Suprapubic skin (tissue), 4 donors: Measurements from ENCODE around the gene USP37. TPM values are rescaled to one million over a fixed set of nuclear protein-coding genes. Genes with fewer than 3 reads are reported as not detected.

Experiments
- DNase-seq, 2 donors: peaks; one replicate each; pipeline ENCODE4 v3.0.0-alpha.2; 2019; ENCODE audit warnings: low spot score in 2 of 2
- H3K27ac ChIP-seq: fragments of 200-600 bp; sonication (generic); one replicate; pipeline ENCODE4 v1.5.1; 2019
- H3K27me3 ChIP-seq: fragments of 200-600 bp; sonication (generic); one replicate; pipeline ENCODE4 v1.5.1; 2019
- H3K36me3 ChIP-seq: fragments of 200-600 bp; sonication (generic); one replicate; pipeline ENCODE4 v1.5.1; 2019
- H3K4me1 ChIP-seq: fragments of 200-600 bp; sonication (generic); one replicate; pipeline ENCODE4 v1.5.1; 2019
- H3K4me3 ChIP-seq: fragments of 200-600 bp; sonication (generic); one replicate; pipeline ENCODE4 v1.5.1; 2019; ENCODE audit warnings: mild to moderate bottlenecking
- H3K9me3 ChIP-seq: fragments of 200-600 bp; sonication (generic); one replicate; pipeline ENCODE4 v1.5.1; 2019
- EP300 ChIP-seq: sonication (generic); formaldehyde crosslinking; IDR thresholded peaks from one replicate; pipeline ENCODE4 v1.6.1; 2017; ENCODE audit warnings: antibody characterized with exemption
- POLR2A ChIP-seq, 2 donors: fragments of 450-650 bp; IDR thresholded peaks; one replicate each; pipeline ENCODE4 v1.6.1; 2017; ENCODE audit warnings: antibody characterized with exemption in 2 of 2, mild to moderate bottlenecking in 2 of 2, moderate library complexity in 2 of 2
- POLR2AphosphoS5 ChIP-seq, 3 donors: sonication (generic); formaldehyde crosslinking; IDR thresholded peaks; one replicate each; pipeline ENCODE4 v1.6.1; 2017; ENCODE audit warnings: antibody characterized with exemption in 3 of 3
- WGBS: methylation state at CpG from one replicate; pipeline ENCODE4 v1.1.5; 2018; 5-methylcytosine and 5-hydroxymethylcytosine counted together
- total RNA-seq, 4 donors: library from RNA; depleted of rRNA; stranded (reverse); fragments of >200 nt; gene quantifications; one replicate each; pipeline ENCODE4 v1.1.0, GENCODE V29; 2016
- TF ChIP-seq, protein P1 (sequence below), 2 donors: fragments of 200-600 bp in 1 of 2; fragments of 450-650 bp in 1 of 2; sonication (generic) in 1 of 2; IDR thresholded peaks; one replicate each; pipeline ENCODE4 v1.5.1; 2016 to 2019; ENCODE audit warnings: antibody characterized with exemption in 2 of 2, mild to moderate bottlenecking in 1 of 2, moderate library complexity in 1 of 2

Gene USP37
- total RNA-seq, 4 donors from 2014 or later: 10.2 to 25.9 (median 20.5) TPM

DNA sequence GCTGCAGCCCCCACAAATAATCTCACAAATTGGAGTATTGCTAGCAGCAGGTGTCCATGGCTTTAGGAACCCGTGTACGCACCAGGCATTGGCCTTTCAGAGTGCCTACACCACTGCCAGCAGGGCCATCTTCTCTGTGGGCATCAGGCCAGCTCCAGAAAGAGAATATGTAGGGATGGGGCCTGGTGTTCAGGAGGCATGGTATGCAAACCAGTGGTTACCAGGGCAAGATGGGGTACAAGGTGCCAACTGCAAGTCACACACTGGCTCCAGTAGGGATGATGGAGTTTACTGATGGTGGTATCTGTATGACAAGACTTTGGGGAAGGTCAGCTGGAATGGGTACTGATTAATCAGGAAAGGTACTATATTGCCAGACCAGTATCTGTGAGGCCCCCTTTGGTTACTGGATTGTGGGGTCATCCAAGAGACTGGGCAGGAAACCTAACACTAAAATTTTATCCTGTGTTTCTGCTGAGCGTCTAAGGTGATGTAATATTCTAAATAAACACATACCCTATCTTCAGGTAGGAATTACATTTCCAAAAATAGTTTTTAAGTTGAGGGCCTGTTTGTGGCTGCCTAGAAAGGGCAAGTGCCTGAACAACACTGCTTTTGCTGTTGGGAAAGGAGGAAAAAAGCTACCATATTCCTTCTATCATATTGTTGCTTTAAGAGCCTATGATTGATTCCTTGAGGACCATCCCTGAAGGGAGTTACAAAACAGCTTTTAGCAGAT, 9.5 kb upstream of the USP37 start:
- no peak overlapping the region for H3K27ac ChIP-seq
- H3K36me3 ChIP-seq: peaks cover 25% of the 10 kb centered on the region
- H3K4me3 ChIP-seq: no peak overlapping the region
- no peaks in the 10 kb centered on the region for H3K9me3 ChIP-seq
- TF ChIP-seq EP300 (no peak), POLR2A (IDR thresholded peaks at IDR 0.05) (no peak), POLR2AphosphoS5 (IDR thresholded peaks at IDR 0.05) (no peak)
- TF ChIP-seq, protein P1, sequence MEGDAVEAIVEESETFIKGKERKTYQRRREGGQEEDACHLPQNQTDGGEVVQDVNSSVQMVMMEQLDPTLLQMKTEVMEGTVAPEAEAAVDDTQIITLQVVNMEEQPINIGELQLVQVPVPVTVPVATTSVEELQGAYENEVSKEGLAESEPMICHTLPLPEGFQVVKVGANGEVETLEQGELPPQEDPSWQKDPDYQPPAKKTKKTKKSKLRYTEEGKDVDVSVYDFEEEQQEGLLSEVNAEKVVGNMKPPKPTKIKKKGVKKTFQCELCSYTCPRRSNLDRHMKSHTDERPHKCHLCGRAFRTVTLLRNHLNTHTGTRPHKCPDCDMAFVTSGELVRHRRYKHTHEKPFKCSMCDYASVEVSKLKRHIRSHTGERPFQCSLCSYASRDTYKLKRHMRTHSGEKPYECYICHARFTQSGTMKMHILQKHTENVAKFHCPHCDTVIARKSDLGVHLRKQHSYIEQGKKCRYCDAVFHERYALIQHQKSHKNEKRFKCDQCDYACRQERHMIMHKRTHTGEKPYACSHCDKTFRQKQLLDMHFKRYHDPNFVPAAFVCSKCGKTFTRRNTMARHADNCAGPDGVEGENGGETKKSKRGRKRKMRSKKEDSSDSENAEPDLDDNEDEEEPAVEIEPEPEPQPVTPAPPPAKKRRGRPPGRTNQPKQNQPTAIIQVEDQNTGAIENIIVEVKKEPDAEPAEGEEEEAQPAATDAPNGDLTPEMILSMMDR (IDR thresholded peaks at IDR 0.05): no peak
- WGBS: 84% methylated on average over 3 of the region's 3 CpGs
- no peaks in the 10 kb centered on the region for H3K27me3 ChIP-seq
- no peaks in the 10 kb centered on the region for H3K4me1 ChIP-seq
- DNase-seq: no peak

DNA sequence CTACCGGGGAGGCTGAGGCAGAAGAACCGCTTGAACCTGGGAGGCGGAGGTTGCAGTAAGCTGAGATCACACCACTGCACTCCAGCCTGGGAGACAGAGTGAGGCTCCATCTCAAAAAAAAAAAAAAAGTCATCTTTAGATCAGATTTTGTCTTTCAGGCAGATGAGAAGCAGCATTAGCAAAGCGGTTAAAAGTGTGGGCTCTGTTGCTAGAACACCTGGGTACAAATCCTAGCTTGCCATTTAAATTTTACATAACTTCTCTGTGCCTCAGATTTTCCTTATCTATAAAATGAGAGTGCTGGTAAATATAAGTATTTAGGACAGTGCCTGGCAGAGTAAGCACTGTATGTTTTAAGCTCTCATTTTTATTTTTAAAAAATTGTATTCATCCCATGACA, 8.7 kb upstream of the USP37 start:
- Histone ChIP-seq H3K9me3 (no peaks in the 10 kb centered on the region), H3K27me3 (no peaks in the 10 kb centered on the region), H3K4me3 (no peak overlapping the region), H3K4me1 (no peaks in the 10 kb centered on the region), H3K36me3 (peaks cover 20% of the 10 kb centered on the region), H3K27ac (no peak overlapping the region)
- TF ChIP-seq EP300 (no peak), POLR2AphosphoS5 (IDR thresholded peaks at IDR 0.05) (no peak), POLR2A (IDR thresholded peaks at IDR 0.05) (no peak)
- TF ChIP-seq, protein P1 (IDR thresholded peaks at IDR 0.05): no peak
- no peak for DNase-seq
- 93% methylated on average over 4 of the region's 4 CpGs for WGBS

DNA sequence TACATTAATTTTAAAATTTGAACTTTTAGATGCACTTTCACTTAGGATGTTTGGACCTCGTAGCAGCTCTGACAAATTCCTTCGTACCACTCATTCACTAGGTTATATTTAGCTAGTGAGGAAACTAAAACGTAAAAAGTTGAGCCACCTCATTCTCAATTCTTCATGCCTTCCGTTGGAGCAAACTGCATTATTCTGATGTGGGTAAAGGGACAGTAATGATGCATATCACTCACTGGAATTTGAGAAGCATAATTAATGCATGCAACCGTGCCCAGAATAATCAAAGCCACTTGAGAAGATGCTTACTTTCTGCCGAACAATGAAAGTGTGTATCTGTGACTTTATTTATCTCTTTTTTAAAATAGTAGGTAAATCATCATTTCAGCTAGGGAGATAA, 2.7 kb upstream of the USP37 start:
- no peaks in the 10 kb centered on the region for H3K9me3 ChIP-seq
- peak overlapping the region; percentile 75 for H3K4me3 ChIP-seq
- peaks cover 35% of the 10 kb centered on the region for H3K4me1 ChIP-seq
- peaks cover 9% of the 10 kb centered on the region for H3K36me3 ChIP-seq
- no peaks in the 10 kb centered on the region for H3K27me3 ChIP-seq
- 10% methylated on average over 6 of the region's 6 CpGs for WGBS
- no peak overlapping the region for H3K27ac ChIP-seq
- no peak for DNase-seq
- TF ChIP-seq EP300: no peak
- TF ChIP-seq POLR2AphosphoS5 (IDR thresholded peaks at IDR 0.05): no peak
- TF ChIP-seq, protein P1 (IDR thresholded peaks at IDR 0.05): no peak
- TF ChIP-seq POLR2A (IDR thresholded peaks at IDR 0.05): no peak

DNA sequence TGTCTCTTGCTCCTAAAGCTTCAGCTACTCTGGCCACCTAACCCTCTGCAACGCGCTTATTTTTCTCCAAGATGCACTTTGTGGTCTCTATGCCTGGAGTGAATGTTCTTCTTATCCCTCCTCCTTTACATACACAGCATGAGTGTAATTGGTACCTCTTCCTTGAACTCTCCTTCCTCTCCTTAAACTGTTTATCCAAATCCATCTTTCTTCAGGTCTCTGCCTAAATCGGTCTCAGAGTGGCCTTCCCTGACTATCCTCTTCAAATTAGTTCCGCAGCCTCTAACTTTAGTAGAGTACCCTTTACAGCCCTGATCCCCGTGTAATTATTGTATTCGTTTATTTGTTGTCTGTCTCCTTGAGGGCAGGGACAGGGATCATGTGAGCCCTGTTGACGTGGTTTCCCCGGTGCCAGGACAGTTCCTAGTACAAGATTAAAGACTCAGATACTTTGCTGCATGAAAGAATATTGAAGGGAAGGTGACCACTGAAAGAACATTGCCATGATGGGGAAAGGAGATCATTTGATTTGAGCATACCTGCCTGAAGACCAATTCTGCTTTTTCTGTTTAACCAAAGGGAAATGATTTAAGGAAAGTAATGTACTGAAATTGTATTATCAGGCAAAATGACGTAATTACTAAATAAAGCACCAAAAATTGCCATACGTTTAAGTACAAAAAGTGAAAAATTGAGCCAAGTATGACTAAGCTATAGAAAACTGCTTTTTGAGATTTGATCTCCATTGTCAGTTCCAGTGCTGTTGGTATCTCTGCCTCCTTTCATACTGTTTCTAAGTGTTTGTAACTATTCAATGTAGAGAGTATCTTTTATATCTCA, 1.7 kb upstream of the USP37 start:
- no peaks in the 10 kb centered on the region for H3K9me3 ChIP-seq
- no peak for TF ChIP-seq POLR2AphosphoS5 (IDR thresholded peaks at IDR 0.05)
- TF ChIP-seq, protein P1 (IDR thresholded peaks at IDR 0.05): no peak
- TF ChIP-seq POLR2A (IDR thresholded peaks at IDR 0.05): no peak
- TF ChIP-seq EP300: no peak
- peak overlapping the region; percentile 75 for H3K4me3 ChIP-seq
- WGBS: 5% methylated on average over 10 of the region's 10 CpGs
- peak overlapping the region; percentile 93 for H3K27ac ChIP-seq
- DNase-seq: no peak
- no peaks in the 10 kb centered on the region for H3K27me3 ChIP-seq
- H3K4me1 ChIP-seq: peaks cover 35% of the 10 kb centered on the region
- H3K36me3 ChIP-seq: peaks cover 9% of the 10 kb centered on the region

DNA sequence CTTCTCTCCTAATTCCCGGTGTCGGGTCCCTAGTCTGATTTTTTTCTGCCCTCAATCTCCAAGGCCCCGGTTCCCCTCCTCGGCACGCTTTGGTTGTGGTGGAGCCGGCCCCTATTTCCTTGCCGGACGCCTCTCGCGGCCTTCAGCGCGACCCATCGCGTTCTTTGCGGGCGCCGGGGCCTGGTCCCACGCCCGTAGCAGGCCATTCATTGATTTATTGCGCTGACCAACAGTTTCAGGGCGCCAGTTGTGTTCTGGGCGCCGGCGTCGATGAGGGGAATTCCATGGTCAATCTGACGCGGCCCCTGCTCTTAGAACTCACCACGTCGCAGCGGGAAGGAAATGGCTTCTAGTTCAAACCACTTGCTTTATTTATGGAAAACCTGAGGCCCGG, 884 bp upstream of the USP37 start:
- H3K4me1 ChIP-seq: peaks cover 35% of the 10 kb centered on the region
- WGBS: 1% methylated on average over 29 of the region's 31 CpGs
- DNase-seq: peak; percentile 80 to 81
- peaks cover 2% of the 10 kb centered on the region for H3K36me3 ChIP-seq
- H3K27ac ChIP-seq: peak overlapping the region; percentile 93
- H3K4me3 ChIP-seq: peak overlapping the region; percentile 75
- TF ChIP-seq POLR2A (IDR thresholded peaks at IDR 0.05) (no peak), POLR2AphosphoS5 (IDR thresholded peaks at IDR 0.05) (no peak), EP300 (no peak)
- TF ChIP-seq, protein P1 (IDR thresholded peaks at IDR 0.05): no peak
- H3K27me3 ChIP-seq: no peaks in the 10 kb centered on the region
- H3K9me3 ChIP-seq: no peaks in the 10 kb centered on the region
